Right kidney (tissue), 1 donor: ENCODE results near the gene CTBP2.

Source experiments
- DNase-seq: peaks from one replicate; pipeline ENCODE4 v3.0.0-alpha.2; 2016

Gene CTBP2

GRCh38 chr10:125145636-125146035, 14.7 kb downstream of the CTBP2 start:
- no peak for DNase-seq

GRCh38 chr10:125144693-125145623, 15.4 kb downstream of the CTBP2 start:
- DNase-seq: no peak

- DNase-seq: no peak
These were observed 16.2 kb downstream of the CTBP2 start for GRCh38 chr10:125144206-125144605.

GRCh38 chr10:125142946-125143345, 17.4 kb downstream of the CTBP2 start:
- no peak for DNase-seq

GRCh38 chr10:125141860-125142484, 18.4 kb downstream of the CTBP2 start:
- DNase-seq: no peak

GRCh38 chr10:125141150-125141859, 19.1 kb downstream of the CTBP2 start:
- no peak for DNase-seq

GRCh38 chr10:125140151-125140550, 20.2 kb downstream of the CTBP2 start:
- no peak for DNase-seq

- no peak for DNase-seq
These were observed 22.5 kb downstream of the CTBP2 start for GRCh38 chr10:125137601-125138438.

GRCh38 chr10:125136087-125136486, 24.3 kb downstream of the CTBP2 start:
- DNase-seq: no peak

GRCh38 chr10:125135771-125136035, 24.7 kb downstream of the CTBP2 start:
- no peak for DNase-seq

- no peak for DNase-seq
These were observed 25.2 kb downstream of the CTBP2 start for GRCh38 chr10:125134916-125135770.

GRCh38 chr10:125134483-125134848, 25.9 kb downstream of the CTBP2 start:
- DNase-seq: no peak

- DNase-seq: no peak
These were observed 26.5 kb downstream of the CTBP2 start for GRCh38 chr10:125133696-125134482.

GRCh38 chr10:125132344-125132743, 28.0 kb downstream of the CTBP2 start:
- DNase-seq: no peak

GRCh38 chr10:125130916-125131315, 29.4 kb downstream of the CTBP2 start:
- DNase-seq: no peak

GRCh38 chr10:125130260-125130659, 30.1 kb downstream of the CTBP2 start:
- DNase-seq: no peak

GRCh38 chr10:125129076-125129458, 31.3 kb downstream of the CTBP2 start:
- DNase-seq: no peak

GRCh38 chr10:125128397-125129075, 31.8 kb downstream of the CTBP2 start:
- no peak for DNase-seq

- DNase-seq: no peak
These were observed 32.4 kb downstream of the CTBP2 start for GRCh38 chr10:125127986-125128385.

- DNase-seq: no peak
These were observed 33.3 kb downstream of the CTBP2 start for GRCh38 chr10:125127110-125127509.
